Osteoblast (primary cell): ENCODE data around the gene CCDC70. TPM values are rescaled to one million over a fixed set of nuclear protein-coding genes. Genes with fewer than 3 reads are reported as not detected.

Source experiments
- DNase-seq: peaks from one replicate; pipeline ENCODE4 v3.0.0; 2011; ENCODE audit warnings: low spot score, mixed read lengths; ENCODE audit not compliant: insufficient read length; ENCODE audit errors: missing footprints
- H2AFZ ChIP-seq: 2 replicates; pipeline ENCODE4 v1.6.0; 2011; ENCODE audit warnings: mild to moderate bottlenecking, low read length
- H3K27ac ChIP-seq: 2 replicates; pipeline ENCODE4 v1.5.1; 2011; ENCODE audit warnings: mild to moderate bottlenecking, low read depth, low read length, moderate library complexity
- H3K27me3 ChIP-seq: 2 replicates; pipeline ENCODE4 v1.6.0; 2012; ENCODE audit warnings: mild to moderate bottlenecking, control low read depth, inconsistent platforms, low read length, moderate library complexity; ENCODE audit not compliant: insufficient read depth
- H3K36me3 ChIP-seq: 2 replicates; pipeline ENCODE4 v1.5.1; 2011; ENCODE audit warnings: mild to moderate bottlenecking, low read length, control low read depth, moderate library complexity; ENCODE audit not compliant: insufficient read depth
- H3K4me1 ChIP-seq: 2 replicates; pipeline ENCODE4 v1.5.1; 2011; ENCODE audit warnings: mild to moderate bottlenecking, low read length, control low read depth, moderate library complexity; ENCODE audit not compliant: insufficient read depth
- H3K4me2 ChIP-seq: 2 replicates; pipeline ENCODE4 v1.6.0; 2011; ENCODE audit warnings: mild to moderate bottlenecking, low read length; ENCODE audit not compliant: insufficient read depth
- H3K4me3 ChIP-seq: fragments of 200-600 bp; sonication (generic); 3 replicates; pipeline ENCODE4 v1.5.1; 2012; ENCODE audit warnings: mild to moderate bottlenecking, low read length, inconsistent platforms; ENCODE audit not compliant: insufficient read depth
- H3K79me2 ChIP-seq: 2 replicates; pipeline ENCODE4 v1.6.0; 2012; ENCODE audit warnings: mild to moderate bottlenecking, low read length, control low read depth, inconsistent platforms; ENCODE audit not compliant: insufficient read depth
- H3K9me3 ChIP-seq: 2 replicates; pipeline ENCODE4 v1.5.1; 2011; ENCODE audit warnings: low read depth, low read length, control low read depth
- H4K20me1 ChIP-seq: 2 replicates; pipeline ENCODE4 v1.6.0; 2012; ENCODE audit warnings: mild to moderate bottlenecking, low read length, control low read depth; ENCODE audit not compliant: insufficient read depth
- CTCF ChIP-seq: IDR thresholded peaks from 2 replicates; pipeline ENCODE4 v1.5.1; 2011; ENCODE audit warnings: mild to moderate bottlenecking, low read depth, low read length, moderate library complexity; ENCODE audit errors: extremely low read depth
- total RNA-seq: library from RNA; depleted of rRNA; stranded (reverse); fragments of >200 nt; gene quantifications from 2 replicates; pipeline ENCODE4 v1.2.3, GENCODE V29; 2012

CCDC70 gene
- total RNA-seq, 1 donor, result not detected

- Histone ChIP-seq H3K36me3 (no peaks in the 10 kb centered on the region), H3K27me3 (peaks cover 4% of the 10 kb centered on the region), H4K20me1 (no peaks in the 10 kb centered on the region), H3K27ac (no peak overlapping the region), H3K4me3 (no peak overlapping the region), H2AFZ (no peak overlapping the region), H3K79me2 (no peaks in the 10 kb centered on the region), H3K9me3 (no peaks in the 10 kb centered on the region), H3K4me1 (no peaks in the 10 kb centered on the region), H3K4me2 (no peak overlapping the region)
- no peak for DNase-seq
- TF ChIP-seq CTCF, result no peak
These were observed 19.5 kb downstream of the CCDC70 start for GRCh38 chr13:51881296-51881695.

- H3K4me3 ChIP-seq, result no peak overlapping the region
- H3K79me2 ChIP-seq, result no peaks in the 10 kb centered on the region
- no peak overlapping the region for H3K4me2 ChIP-seq
- H3K4me1 ChIP-seq, result no peaks in the 10 kb centered on the region
- DNase-seq, result no peak
- H3K27me3 ChIP-seq, result peaks cover 4% of the 10 kb centered on the region
- no peak for TF ChIP-seq CTCF
- no peaks in the 10 kb centered on the region for H3K36me3 ChIP-seq
- H4K20me1 ChIP-seq, result no peaks in the 10 kb centered on the region
- no peaks in the 10 kb centered on the region for H3K9me3 ChIP-seq
- H2AFZ ChIP-seq, result no peak overlapping the region
- H3K27ac ChIP-seq, result no peak overlapping the region
These were observed 20.9 kb downstream of the CCDC70 start for GRCh38 chr13:51882570-51883225.

GRCh38 chr13:51883226-51883600 is 21.4 kb downstream of the CCDC70 start:
- no peaks in the 10 kb centered on the region for H3K79me2 ChIP-seq
- H3K27ac ChIP-seq, result no peak overlapping the region
- no peak for DNase-seq
- peaks cover 4% of the 10 kb centered on the region for H3K27me3 ChIP-seq
- H4K20me1 ChIP-seq, result no peaks in the 10 kb centered on the region
- H3K4me2 ChIP-seq, result no peak overlapping the region
- H3K4me1 ChIP-seq, result no peaks in the 10 kb centered on the region
- no peak for TF ChIP-seq CTCF
- H2AFZ ChIP-seq, result no peak overlapping the region
- H3K4me3 ChIP-seq, result no peak overlapping the region
- H3K36me3 ChIP-seq, result no peaks in the 10 kb centered on the region
- H3K9me3 ChIP-seq, result no peaks in the 10 kb centered on the region

GRCh38 chr13:51885651-51886050 is 23.9 kb downstream of the CCDC70 start:
- Histone ChIP-seq H3K4me1 (no peaks in the 10 kb centered on the region), H3K27ac (no peak overlapping the region), H2AFZ (no peak overlapping the region), H3K27me3 (peaks cover 4% of the 10 kb centered on the region), H3K79me2 (no peaks in the 10 kb centered on the region), H3K4me2 (no peak overlapping the region), H3K4me3 (no peak overlapping the region), H4K20me1 (no peaks in the 10 kb centered on the region), H3K36me3 (no peaks in the 10 kb centered on the region), H3K9me3 (no peaks in the 10 kb centered on the region)
- DNase-seq, result no peak
- no peak for TF ChIP-seq CTCF
